Mesodermal cell (in vitro differentiated cells): ENCODE measurements around the gene CCDC110. TPM values are rescaled to one million over a fixed set of nuclear protein-coding genes. Genes with fewer than 3 reads are reported as not detected.
"Not testable (repeated sequence)": the region's sequence is repeated elsewhere in the genome, so short reads cannot be mapped to it uniquely, and the experiment has no call there.

Source experiments
- H3K27ac ChIP-seq: 2 replicates; pipeline ENCODE4 v1.7.0; 2013; ENCODE audit warnings: mild to moderate bottlenecking, low read depth, low read length, moderate library complexity; ENCODE audit not compliant: severe bottlenecking
- H3K36me3 ChIP-seq: 2 replicates; pipeline ENCODE4 v1.7.1; 2013; ENCODE audit warnings: mild to moderate bottlenecking, low read length, moderate library complexity; ENCODE audit not compliant: control insufficient read depth, insufficient read depth
- H3K4me1 ChIP-seq: one replicate; pipeline ENCODE4 v1.7.1; 2013; ENCODE audit warnings: mild to moderate bottlenecking, low read length; ENCODE audit not compliant: insufficient read depth, control insufficient read depth, poor library complexity, severe bottlenecking
- H3K4me3 ChIP-seq: 2 replicates; pipeline ENCODE4 v1.7.0; 2013; ENCODE audit warnings: low read length, control low read depth, mild to moderate bottlenecking; ENCODE audit not compliant: insufficient read depth, poor library complexity, severe bottlenecking; ENCODE audit errors: extremely low read depth
- H3K9me3 ChIP-seq: 2 replicates; pipeline ENCODE4 v1.7.1; 2013; ENCODE audit warnings: mild to moderate bottlenecking, low read length, moderate library complexity; ENCODE audit not compliant: control insufficient read depth
- WGBS, 2 experiments: methylation state at CpG; one replicate each; pipeline ENCODE4 v1.1.5; 2013; ENCODE audit warnings: missing lambda C conversion rate in 2 of 2; ENCODE audit not compliant: insufficient coverage in 2 of 2; 5-methylcytosine and 5-hydroxymethylcytosine counted together
- polyA plus RNA-seq, 2 experiments: library from polyadenylated mRNA; stranded (reverse); fragments of 50-300 nt; gene quantifications; one replicate each; pipeline ENCODE4 v1.2.3, GENCODE V29; 2013

CCDC110 gene
- polyA plus RNA-seq (2013, experiment 1 of 2): 0.66 TPM
- polyA plus RNA-seq (2013, experiment 2 of 2): 0.56 TPM

DNA sequence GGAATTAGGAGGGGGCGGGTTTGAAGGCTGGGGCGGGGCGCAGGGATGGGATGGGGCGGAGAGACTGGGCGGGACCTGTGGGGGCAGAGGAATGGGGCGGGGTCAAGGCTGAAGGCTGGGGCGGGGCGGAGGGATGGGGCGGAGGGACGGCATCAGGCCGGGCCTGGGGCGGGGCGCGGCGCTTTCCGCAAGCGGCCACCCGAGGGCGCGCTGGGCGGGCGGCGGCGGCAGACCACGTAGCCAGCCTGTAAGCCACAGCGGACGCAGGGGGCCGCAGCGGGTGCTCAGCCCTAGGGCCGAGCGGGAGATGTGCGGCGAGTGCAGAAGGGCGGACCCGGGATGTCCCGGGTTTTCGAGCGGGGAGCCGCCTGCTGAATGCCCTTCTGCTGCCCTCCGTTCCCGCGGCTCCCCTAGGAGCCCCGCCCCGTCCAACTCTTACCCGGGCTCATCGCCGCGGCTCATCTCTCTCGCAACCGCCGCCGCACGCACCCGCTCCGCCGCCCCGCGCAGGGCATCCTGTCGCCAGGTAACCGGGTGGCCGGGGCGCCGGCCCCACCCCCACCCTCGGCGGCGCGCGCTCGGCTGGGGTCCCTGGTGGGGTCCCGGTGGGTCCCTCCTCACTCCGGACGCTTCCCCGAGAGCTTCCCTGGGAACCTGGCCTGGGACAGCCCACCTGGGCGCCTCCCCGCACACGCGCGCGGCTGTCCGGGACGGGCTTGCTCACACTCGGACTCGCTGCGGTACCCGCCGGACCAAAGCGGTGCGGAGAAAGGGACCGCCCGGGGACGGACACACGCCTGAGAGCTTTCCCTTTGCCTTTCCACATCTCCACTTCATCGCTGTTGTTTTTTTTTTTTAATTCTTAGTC is at the start of gene CCDC110:
TSS of gene CCDC110 (minus strand) at position 499 of the 868 bp plus-strand sequence. CDS start at position 449, 50 bp downstream.
- Histone ChIP-seq H3K4me3 (peak within 1 kb of the TSS; percentile 61), H3K4me1 (no peaks in the 10 kb centered on the region), H3K36me3 (no peaks in the 10 kb centered on the region), H3K27ac (no peak within 1 kb of the TSS), H3K9me3 (no peaks in the 10 kb centered on the region)
- whole genome bisulfite sequencing, 2 experiments: 0% methylated on average over 65 to 70 of the region's 93 CpGs

DNA sequence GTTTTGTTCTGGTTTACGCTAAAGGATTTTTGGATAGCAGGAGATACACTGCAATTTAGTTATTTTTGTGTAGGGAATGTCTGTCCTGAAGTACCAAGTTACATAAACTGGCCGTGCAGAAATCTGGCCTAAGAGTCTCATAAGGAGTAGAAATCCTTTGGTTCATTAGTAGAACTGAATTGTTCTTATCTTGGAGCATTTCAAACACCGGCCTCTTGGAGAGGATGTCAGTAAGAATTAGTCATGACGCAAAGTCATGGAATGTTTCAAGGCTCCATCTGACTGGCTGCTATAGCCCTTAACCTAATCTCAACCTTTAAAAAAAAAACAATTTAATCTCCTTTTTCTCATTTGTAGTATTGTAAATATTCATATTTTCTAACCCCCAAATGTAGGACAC is 48.6 kb upstream of the CCDC110 start:
- Histone ChIP-seq H3K4me3 (no peak overlapping the region), H3K4me1 (peaks cover 10% of the 10 kb centered on the region), H3K36me3 (peaks cover 25% of the 10 kb centered on the region), H3K27ac (peak overlapping the region; percentile 30), H3K9me3 (no peaks in the 10 kb centered on the region)
- 81 to 88% methylated on average over 2 to 3 of the region's 4 CpGs for WGBS, 2 experiments

DNA sequence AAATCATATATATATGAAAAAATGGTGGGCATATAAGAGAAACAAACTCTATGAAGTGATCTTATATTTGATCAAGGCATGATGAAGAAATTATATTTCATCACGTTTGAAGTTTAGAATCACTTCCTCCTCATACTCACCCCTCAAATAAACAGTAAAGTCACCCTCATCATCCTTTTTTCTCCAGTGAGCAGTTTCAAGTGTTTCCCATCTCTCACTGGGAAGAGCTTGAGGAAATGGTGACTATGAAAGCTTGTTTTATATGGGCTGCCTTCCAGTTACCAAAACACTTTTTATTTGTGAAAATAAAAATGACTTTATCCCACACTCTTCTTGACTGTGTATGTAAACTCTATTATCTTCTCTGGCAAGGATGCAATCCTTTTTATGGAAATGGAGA is 47.0 kb upstream of the CCDC110 start:
- no peak overlapping the region for H3K27ac ChIP-seq
- H3K9me3 ChIP-seq: no peaks in the 10 kb centered on the region
- no CpG with 5 or more reads among the region's 1 CpG for WGBS, 2 experiments
- H3K36me3 ChIP-seq: peaks cover 19% of the 10 kb centered on the region
- H3K4me1 ChIP-seq: peaks cover 10% of the 10 kb centered on the region
- no peak overlapping the region for H3K4me3 ChIP-seq

DNA sequence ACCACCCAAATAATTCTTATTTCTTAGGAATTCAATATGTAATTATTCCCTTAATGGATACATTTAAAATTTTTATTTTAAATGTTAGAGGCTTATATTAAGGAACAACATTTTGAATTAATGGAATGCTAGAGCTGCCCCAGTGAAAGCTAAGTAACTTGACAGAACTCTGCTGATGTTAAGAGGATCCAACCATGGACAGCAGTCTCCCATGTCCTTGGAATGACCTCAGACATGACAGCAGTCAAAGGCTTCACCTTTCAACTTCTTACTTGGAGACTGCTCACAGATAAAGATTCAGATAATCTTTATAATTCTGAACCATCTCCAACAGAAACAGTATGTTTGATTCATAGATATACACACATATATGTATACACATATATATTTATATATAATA is 46.5 kb upstream of the CCDC110 start:
- H3K9me3 ChIP-seq: no peaks in the 10 kb centered on the region
- H3K4me1 ChIP-seq: peaks cover 9% of the 10 kb centered on the region
- peaks cover 22% of the 10 kb centered on the region for H3K36me3 ChIP-seq
- no peak overlapping the region for H3K4me3 ChIP-seq
- no peak overlapping the region for H3K27ac ChIP-seq

DNA sequence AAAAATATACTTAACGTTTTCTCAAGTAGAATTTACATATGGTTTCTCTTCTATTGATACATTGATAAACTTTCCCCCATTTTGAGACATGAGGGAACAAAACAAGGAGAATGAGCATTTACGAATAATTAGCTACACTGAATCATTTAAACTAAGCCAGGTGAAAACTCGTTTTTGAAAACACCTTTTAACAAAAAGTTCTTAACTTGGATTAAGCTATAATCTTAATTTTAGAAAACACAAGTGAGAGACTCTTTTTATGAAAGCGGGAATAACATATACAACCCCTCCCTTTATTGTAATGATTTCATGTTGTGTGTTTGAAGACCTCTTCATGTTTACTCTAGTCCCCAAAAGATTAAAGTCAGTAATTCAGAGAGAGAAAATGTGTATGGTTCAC is 43.7 kb upstream of the CCDC110 start:
- no peaks in the 10 kb centered on the region for H3K9me3 ChIP-seq
- peaks cover 4% of the 10 kb centered on the region for H3K4me1 ChIP-seq
- WGBS, 2 experiments: no CpG with 5 or more reads among the region's 4 CpGs
- H3K36me3 ChIP-seq: peaks cover 22% of the 10 kb centered on the region
- H3K4me3 ChIP-seq: no peak overlapping the region
- H3K27ac ChIP-seq: no peak overlapping the region

DNA sequence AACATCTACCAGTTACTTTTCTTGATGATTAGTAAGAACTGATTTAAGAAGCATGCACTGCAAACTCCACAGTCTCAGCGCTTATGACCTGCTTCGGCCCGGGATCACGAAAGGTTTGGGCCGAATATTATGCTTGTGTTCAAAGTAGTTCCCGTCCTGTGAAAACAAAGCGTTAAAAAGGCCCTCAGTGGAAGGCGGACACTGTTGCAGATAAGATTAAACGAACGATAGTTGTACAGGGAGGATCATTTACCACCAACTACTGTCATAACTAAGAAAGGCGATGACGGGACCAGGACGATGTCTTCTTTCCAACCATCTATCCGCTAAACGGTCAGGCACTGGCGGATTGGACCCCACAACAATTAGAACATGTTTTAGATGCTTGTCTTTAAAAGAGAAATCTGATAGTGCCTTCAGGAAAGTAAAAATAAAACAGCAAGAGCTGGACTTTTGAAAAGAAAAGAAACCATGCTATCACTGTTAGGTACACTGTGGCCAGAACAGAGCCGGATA is 42.7 kb upstream of the CCDC110 start:
- H3K36me3 ChIP-seq: peaks cover 22% of the 10 kb centered on the region
- H3K9me3 ChIP-seq: no peaks in the 10 kb centered on the region
- no peak overlapping the region for H3K4me3 ChIP-seq
- no peaks in the 10 kb centered on the region for H3K4me1 ChIP-seq
- WGBS, 2 experiments: 95 to 96% methylated on average over 7 to 9 of the region's 17 CpGs
- H3K27ac ChIP-seq: no peak overlapping the region

DNA sequence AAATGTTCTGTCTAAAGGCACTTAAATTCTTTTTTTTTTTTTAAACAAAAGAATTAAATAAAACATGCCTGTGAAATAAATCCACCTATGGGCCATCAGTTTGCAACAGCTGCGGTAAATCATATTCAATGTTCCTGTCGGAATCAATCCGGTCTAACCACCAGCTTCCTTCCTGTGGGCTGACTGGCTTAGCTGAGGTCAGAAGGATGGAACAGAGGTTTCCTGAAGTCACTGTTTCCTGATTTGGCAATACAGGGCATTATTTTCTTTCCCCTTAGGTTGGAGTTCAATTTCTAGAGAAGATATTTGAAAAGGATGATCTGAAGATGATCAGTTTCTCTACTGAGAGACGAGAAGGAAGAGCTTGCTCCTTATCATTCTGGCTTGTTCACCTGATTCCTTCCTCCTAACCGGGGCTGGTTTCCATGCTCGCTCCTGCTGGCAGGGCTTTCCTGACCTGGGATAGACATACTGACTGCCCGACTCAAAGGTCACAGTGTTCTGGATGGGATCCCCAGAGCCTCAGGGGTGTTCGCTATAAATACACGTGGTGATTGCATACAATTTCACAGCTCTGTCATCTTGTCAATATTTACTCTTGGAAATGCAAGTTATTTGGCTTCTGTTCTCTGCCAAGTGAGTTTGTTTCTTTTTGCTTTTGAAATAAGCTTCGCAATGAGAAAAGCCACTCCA is 42.1 kb upstream of the CCDC110 start:
- Histone ChIP-seq H3K9me3 (no peaks in the 10 kb centered on the region), H3K27ac (no peak overlapping the region), H3K4me1 (no peaks in the 10 kb centered on the region), H3K36me3 (peaks cover 19% of the 10 kb centered on the region), H3K4me3 (no peak overlapping the region)
- 89 to 94% methylated on average over 7 to 9 of the region's 10 CpGs for WGBS, 2 experiments

DNA sequence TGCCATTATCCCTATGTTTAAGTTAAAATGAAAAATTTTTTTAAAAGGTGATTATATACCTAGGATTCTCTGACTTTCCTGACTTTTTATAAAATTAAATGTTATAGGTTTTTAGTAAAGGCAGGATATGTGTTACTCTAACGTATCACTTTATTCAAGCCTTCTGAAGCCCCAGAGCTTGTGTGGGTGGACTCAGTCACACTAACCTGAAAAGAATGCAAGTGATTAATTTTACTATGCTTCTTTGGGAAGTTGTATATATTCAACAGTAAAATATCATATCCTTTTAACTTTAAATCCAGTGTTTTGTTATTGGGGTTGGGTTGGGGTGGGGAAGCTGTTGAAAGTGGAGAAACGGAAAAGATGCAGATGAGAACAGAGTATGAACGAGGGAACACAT is 41.0 kb upstream of the CCDC110 start:
- Histone ChIP-seq H3K36me3 (peaks cover 13% of the 10 kb centered on the region), H3K4me1 (no peaks in the 10 kb centered on the region), H3K27ac (no peak overlapping the region), H3K4me3 (no peak overlapping the region), H3K9me3 (no peaks in the 10 kb centered on the region)
- 91 to 96% methylated on average over 2 of the region's 3 CpGs for WGBS, 2 experiments

DNA sequence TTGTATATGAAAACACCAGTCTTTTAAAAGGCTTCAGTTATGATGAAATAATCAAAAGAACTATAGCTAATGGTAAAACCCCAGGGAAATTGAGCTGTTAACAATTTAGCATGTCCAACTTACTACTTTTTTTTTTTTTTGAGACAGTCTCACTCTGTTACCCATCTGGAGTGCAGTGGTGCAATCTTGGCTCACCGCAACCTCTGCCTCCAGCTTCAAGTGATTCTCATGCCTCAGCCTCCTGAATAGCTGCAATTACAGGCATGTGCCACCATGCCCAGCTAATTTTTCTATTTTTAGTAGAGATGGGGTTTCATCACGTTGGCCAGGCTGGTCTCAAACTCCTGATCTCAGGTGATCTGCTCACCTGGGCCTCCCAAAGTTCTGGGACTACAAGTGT is 39.7 kb upstream of the CCDC110 start:
- H3K4me3 ChIP-seq, H3K9me3 ChIP-seq, H3K27ac ChIP-seq, H3K4me1 ChIP-seq: not testable (repeated sequence)
- H3K36me3 ChIP-seq: peaks cover 15% of the 10 kb centered on the region
- 70 to 90% methylated on average over 1 to 2 of the region's 2 CpGs for WGBS, 2 experiments

DNA sequence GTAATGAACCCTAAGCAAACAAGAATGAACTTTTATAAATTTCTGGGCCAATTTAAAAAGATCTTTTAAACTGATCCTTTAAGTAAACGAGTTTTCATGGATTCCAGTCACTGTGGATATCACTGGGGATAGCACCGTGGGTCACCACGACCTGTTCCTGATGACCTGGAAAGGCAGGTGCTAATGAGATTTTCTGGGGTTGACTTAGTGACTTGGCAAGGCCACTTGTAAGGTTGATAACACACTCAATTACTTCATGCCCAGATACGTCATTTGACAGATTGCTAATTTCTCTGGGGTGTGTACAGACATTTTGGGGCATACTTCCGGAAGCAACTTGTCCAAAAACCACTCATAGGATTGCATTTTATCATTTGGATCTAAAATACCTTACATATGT is 39.3 kb upstream of the CCDC110 start:
- Histone ChIP-seq H3K9me3 (no peaks in the 10 kb centered on the region), H3K4me3 (no peak overlapping the region), H3K36me3 (peaks cover 18% of the 10 kb centered on the region), H3K4me1 (no peaks in the 10 kb centered on the region), H3K27ac (no peak overlapping the region)
- WGBS, 2 experiments: 80 to 94% methylated on average over 3 of the region's 5 CpGs

DNA sequence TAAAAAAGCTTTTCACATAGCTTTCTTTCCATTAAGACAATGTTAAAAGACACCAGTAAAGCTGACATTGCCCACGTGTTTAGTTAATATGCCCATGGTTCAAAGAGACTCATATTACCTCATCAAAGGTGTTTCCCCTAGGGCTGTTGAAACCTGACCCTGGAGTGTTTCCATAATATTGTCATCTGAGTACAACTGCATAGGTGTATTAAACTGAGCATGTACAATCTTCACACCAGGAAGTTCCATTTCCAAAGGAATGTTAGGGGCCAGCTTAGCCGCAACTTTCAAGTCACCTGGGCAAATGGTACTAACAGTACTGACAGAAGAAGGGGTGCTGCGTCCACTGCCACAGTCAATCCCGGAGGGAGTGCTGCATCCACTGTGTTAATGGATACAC is 36.6 kb upstream of the CCDC110 start:
- H3K4me3 ChIP-seq: no peak overlapping the region
- no peaks in the 10 kb centered on the region for H3K4me1 ChIP-seq
- 83 to 88% methylated on average over 4 of the region's 4 CpGs for WGBS, 2 experiments
- H3K9me3 ChIP-seq: no peaks in the 10 kb centered on the region
- peaks cover 24% of the 10 kb centered on the region for H3K36me3 ChIP-seq
- H3K27ac ChIP-seq: no peak overlapping the region
